Measurements from ENCODE around the gene FAF1.

Gene FAF1

DNA sequence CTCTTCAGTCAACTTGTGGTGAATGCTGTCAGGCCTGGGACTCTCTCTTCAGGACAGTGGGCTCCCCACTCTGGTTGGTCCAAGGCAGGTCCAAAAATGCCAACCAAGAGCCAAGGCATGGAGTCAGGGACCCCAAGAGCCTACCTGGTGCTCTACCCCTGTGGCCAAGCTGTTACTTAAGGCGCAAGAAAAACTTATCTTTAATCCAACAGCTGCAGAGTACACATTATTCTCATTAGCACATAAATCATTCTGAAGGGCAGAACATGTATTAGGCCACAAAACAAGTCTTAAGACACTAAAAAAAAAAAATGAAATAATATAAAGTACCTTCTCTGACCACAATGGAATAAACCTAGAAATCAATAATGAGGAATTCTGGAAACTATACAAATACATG is 65.7 kb downstream of the FAF1 start:
- POLR2A ChIA-PET = no interaction called here
- CTCF ChIA-PET = interaction anchor here (0.6 kb wide), 1 partner anchor 455 kb away, joined by 3 read pairs; no protein-coding TSS in a partner anchor

DNA sequence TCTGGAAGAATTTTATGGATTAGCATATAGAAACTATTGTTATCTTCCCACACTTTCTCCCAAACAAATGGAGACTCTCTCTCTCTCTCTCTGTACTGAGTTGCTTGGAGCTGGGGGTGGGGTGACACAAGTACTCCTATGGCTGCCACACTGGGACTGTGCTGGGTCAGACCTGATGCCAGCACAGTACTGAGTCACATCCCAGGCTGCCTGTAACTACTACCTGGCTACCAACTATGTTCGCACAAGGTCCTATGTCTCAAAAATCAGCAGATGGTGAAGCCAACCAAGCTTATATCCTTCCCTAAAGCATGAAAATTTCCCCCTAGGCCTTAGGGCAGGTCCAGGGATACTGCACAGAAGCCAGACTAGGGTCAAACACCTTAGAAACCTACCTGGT is 66.6 kb downstream of the FAF1 start:
- no peak overlapping the region for H3K4me3 ChIP-seq (ENCODE audit: low read depth, low read length)
- no peak overlapping the region for H3K27ac ChIP-seq (ENCODE audit: extremely low read depth, low read depth, low read length)
- ChIA-PET POLR2A (no interaction called here), CTCF (no interaction called here)
- no peaks in the 10 kb centered on the region for H3K36me3 ChIP-seq (ENCODE audit: control insufficient read depth in 2 of 2, insufficient read depth in 1 of 2, low read length in 2 of 2)
- TF ChIP-seq, protein P1, sequence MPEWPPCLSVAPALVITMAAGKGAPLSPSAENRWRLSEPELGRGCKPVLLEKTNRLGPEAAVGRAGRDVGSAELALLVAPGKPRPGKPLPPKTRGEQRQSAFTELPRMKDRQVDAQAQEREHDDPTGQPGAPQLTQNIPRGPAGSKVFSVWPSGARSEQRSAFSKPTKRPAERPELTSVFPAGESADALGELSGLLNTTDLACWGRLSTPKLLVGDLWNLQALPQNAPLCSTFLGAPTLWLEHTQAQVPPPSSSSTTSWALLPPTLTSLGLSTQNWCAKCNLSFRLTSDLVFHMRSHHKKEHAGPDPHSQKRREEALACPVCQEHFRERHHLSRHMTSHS (tag by site-specific recombination; IDR thresholded peaks at IDR 0.05) = no peak
- TF ChIP-seq ZNF843 (tag by site-specific recombination; IDR thresholded peaks at IDR 0.05) (no peak), SCRT2 (tag by site-specific recombination; IDR thresholded peaks at IDR 0.05) (no peak), ZNF341 (tag by site-specific recombination; IDR thresholded peaks at IDR 0.05; ENCODE audit: low read depth) (no peak), ZNF266 (tag by site-specific recombination; IDR thresholded peaks at IDR 0.05; ENCODE audit: low read depth) (no peak), ZBTB17 (tag by site-specific recombination; IDR thresholded peaks at IDR 0.05) (no peak), ZNF792 (tag by site-specific recombination; IDR thresholded peaks at IDR 0.05) (no peak), ZNF354C (tag by site-specific recombination; IDR thresholded peaks at IDR 0.05; ENCODE audit: borderline replicate concordance, low read depth) (no peak), ZBTB1 (tag by site-specific recombination; IDR thresholded peaks at IDR 0.05) (no peak), ZNF561 (tag by site-specific recombination; IDR thresholded peaks at IDR 0.05; ENCODE audit: borderline replicate concordance) (no peak), RBAK (tag by site-specific recombination; IDR thresholded peaks at IDR 0.05) (no peak), OVOL3 (tag by site-specific recombination; IDR thresholded peaks at IDR 0.05) (no peak), ZNF529 (tag by site-specific recombination; IDR thresholded peaks at IDR 0.05; ENCODE audit: insufficient replicate concordance) (no peak)
- TF ChIP-seq, protein P2, sequence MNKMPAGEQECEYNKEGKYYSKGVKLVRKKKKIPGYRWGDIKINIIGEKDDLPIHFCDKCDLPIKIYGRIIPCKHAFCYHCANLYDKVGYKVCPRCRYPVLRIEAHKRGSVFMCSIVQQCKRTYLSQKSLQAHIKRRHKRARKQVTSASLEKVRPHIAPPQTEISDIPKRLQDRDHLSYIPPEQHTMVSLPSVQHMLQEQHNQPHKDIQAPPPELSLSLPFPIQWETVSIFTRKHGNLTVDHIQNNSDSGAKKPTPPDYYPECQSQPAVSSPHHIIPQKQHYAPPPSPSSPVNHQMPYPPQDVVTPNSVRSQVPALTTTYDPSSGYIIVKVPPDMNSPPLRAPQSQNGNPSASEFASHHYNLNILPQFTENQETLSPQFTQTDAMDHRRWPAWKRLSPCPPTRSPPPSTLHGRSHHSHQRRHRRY (tag by site-specific recombination; IDR thresholded peaks at IDR 0.05) = no peak
- no peaks in the 10 kb centered on the region for H3K4me1 ChIP-seq (ENCODE audit: control insufficient read depth, insufficient read depth, low read length)
- no peaks in the 10 kb centered on the region for H3K9me3 ChIP-seq (ENCODE audit: control insufficient read depth, insufficient read depth, low read depth, low read length)

More for the DNA sequence above, 65.7 kb downstream of the FAF1 start:
- Histone ChIP-seq H3K27ac (ENCODE audit: extremely low read depth, low read depth, low read length) (no peak overlapping the region), H3K4me1 (ENCODE audit: control insufficient read depth, insufficient read depth, low read length) (no peaks in the 10 kb centered on the region), H3K36me3 (ENCODE audit: control insufficient read depth in 2 of 2, insufficient read depth in 1 of 2, low read length in 2 of 2) (no peaks in the 10 kb centered on the region), H3K9me3 (ENCODE audit: control insufficient read depth, insufficient read depth, low read depth, low read length) (no peaks in the 10 kb centered on the region), H3K4me3 (ENCODE audit: low read depth, low read length) (no peak overlapping the region)
- TF ChIP-seq, protein P1 (tag by site-specific recombination; IDR thresholded peaks at IDR 0.05) = no peak
- TF ChIP-seq GLI2 (tag by site-specific recombination; IDR thresholded peaks at IDR 0.05; ENCODE audit: borderline replicate concordance, low read depth) (no peak), BCL11A (tag by site-specific recombination; IDR thresholded peaks at IDR 0.05; ENCODE audit: low read depth) (no peak), ZNF561 (tag by site-specific recombination; IDR thresholded peaks at IDR 0.05; ENCODE audit: borderline replicate concordance) (no peak), KLF16 (tag by site-specific recombination; IDR thresholded peaks at IDR 0.05) (no peak), ZIC2 (tag by site-specific recombination; IDR thresholded peaks at IDR 0.05) (no peak), ZNF16 (tag by site-specific recombination; IDR thresholded peaks at IDR 0.05; ENCODE audit: low read depth) (no peak), ZNF571 (tag by site-specific recombination; IDR thresholded peaks at IDR 0.05) (no peak)
- TF ChIP-seq, protein P3, sequence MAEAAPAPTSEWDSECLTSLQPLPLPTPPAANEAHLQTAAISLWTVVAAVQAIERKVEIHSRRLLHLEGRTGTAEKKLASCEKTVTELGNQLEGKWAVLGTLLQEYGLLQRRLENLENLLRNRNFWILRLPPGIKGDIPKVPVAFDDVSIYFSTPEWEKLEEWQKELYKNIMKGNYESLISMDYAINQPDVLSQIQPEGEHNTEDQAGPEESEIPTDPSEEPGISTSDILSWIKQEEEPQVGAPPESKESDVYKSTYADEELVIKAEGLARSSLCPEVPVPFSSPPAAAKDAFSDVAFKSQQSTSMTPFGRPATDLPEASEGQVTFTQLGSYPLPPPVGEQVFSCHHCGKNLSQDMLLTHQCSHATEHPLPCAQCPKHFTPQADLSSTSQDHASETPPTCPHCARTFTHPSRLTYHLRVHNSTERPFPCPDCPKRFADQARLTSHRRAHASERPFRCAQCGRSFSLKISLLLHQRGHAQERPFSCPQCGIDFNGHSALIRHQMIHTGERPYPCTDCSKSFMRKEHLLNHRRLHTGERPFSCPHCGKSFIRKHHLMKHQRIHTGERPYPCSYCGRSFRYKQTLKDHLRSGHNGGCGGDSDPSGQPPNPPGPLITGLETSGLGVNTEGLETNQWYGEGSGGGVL (tag by site-specific recombination; IDR thresholded peaks at IDR 0.05) = no peak
- TF ChIP-seq, protein P4, sequence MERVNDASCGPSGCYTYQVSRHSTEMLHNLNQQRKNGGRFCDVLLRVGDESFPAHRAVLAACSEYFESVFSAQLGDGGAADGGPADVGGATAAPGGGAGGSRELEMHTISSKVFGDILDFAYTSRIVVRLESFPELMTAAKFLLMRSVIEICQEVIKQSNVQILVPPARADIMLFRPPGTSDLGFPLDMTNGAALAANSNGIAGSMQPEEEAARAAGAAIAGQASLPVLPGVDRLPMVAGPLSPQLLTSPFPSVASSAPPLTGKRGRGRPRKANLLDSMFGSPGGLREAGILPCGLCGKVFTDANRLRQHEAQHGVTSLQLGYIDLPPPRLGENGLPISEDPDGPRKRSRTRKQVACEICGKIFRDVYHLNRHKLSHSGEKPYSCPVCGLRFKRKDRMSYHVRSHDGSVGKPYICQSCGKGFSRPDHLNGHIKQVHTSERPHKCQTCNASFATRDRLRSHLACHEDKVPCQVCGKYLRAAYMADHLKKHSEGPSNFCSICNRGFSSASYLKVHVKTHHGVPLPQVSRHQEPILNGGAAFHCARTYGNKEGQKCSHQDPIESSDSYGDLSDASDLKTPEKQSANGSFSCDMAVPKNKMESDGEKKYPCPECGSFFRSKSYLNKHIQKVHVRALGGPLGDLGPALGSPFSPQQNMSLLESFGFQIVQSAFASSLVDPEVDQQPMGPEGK (tag by site-specific recombination; IDR thresholded peaks at IDR 0.05) = no peak

Measured in HEK293 (cell line).